Kidney epithelial cell (primary cell): ENCODE results near the gene CACNG4. TPM values are rescaled to one million over a fixed set of nuclear protein-coding genes. Genes with fewer than 3 reads are reported as not detected.
A peak's percentile ranks its signal among the peaks of the same experiment; 100 is the strongest.

Experiments
- DNase-seq: peaks from one replicate; pipeline ENCODE4 v3.0.0-alpha.2; 2010; ENCODE audit warnings: low read depth
- H3K27me3 ChIP-seq: 2 replicates; pipeline ENCODE4 v1.6.0; 2011; ENCODE audit warnings: low read length; ENCODE audit not compliant: control insufficient read depth, insufficient read depth
- H3K36me3 ChIP-seq: 2 replicates; pipeline ENCODE4 v1.5.1; 2011; ENCODE audit warnings: low read length; ENCODE audit not compliant: control insufficient read depth, insufficient read depth
- H3K4me3 ChIP-seq: 2 replicates; pipeline ENCODE4 v1.5.1; 2011; ENCODE audit warnings: low read depth, mild to moderate bottlenecking, control low read depth, low read length
- CTCF ChIP-seq: IDR thresholded peaks from 2 replicates; pipeline ENCODE4 v1.5.1; 2011; ENCODE audit warnings: mild to moderate bottlenecking, moderate library complexity, low read length, control low read depth, inconsistent platforms; ENCODE audit not compliant: insufficient read depth, poor library complexity, severe bottlenecking
- total RNA-seq: library from RNA; depleted of rRNA; stranded (reverse); fragments of >200 nt; gene quantifications from 2 replicates; pipeline ENCODE4 v1.2.3, GENCODE V29; 2015

The CACNG4 gene
- total RNA-seq, 1 donor from 2014 or later, result 0.84 TPM

GRCh38 chr17:66950325-66950724, 14.2 kb upstream of the CACNG4 start:
- Histone ChIP-seq H3K27me3 (peaks cover 13% of the 10 kb centered on the region), H3K4me3 (no peak overlapping the region), H3K36me3 (no peaks in the 10 kb centered on the region)
- no peak for TF ChIP-seq CTCF
- no peak for DNase-seq

DNA sequence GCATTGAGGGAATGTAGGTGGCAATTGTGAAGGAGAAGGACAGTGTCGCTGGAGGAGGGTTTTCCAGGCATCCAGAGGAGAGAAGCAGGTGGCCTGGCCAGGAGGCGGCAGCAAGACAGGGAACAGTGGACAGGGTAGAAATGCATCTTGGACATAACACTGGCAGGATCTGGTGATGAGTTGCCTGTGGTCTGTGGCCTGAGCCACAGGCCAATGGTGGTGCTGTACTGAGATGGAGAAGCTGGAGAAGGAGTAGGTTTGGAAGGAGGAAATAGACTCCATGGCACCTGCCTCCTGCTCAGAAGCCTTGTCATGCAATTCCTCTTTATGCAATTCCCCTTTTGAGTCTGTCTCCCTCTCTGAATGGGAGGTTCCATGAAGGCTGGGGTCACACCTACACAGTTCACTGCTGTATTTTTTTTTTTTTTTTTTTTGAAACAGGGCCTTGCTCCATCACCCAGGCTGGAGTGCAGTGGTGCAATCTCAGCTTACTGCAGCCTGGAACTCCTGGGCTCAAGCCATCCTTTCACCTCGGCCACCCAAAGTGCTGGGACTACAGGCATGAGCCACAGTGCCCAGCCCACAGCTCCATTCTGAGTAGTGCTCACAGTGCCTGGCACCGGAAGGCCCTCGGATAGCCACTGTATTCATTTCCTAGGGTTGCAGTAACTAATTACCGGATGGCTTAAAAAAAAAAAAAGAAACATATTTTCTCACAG, 13.5 kb upstream of the CACNG4 start:
- Histone ChIP-seq H3K4me3 (no peak overlapping the region), H3K27me3 (peaks cover 11% of the 10 kb centered on the region), H3K36me3 (no peaks in the 10 kb centered on the region)
- DNase-seq, result no peak
- TF ChIP-seq CTCF, result no peak

DNA sequence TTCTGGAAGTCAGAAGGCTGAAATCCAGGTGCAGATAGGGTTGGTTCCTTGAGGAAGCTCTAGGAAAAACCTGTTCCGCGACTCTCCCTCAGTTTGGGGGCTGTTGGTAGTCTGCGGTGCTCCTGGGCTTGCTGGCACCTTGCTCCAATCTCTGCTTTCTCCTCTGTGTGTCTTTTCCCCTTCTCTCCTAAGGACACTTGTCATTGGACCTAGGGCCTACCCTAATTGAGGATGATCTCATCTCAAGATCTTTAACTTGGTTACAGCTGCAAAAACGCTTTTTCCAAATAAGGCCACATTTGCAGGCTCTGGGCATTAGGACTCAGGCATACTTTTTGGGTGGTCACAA, 12.9 kb upstream of the CACNG4 start:
- DNase-seq, result no peak
- no peaks in the 10 kb centered on the region for H3K36me3 ChIP-seq
- H3K4me3 ChIP-seq, result no peak overlapping the region
- TF ChIP-seq CTCF, result no peak
- peaks cover 6% of the 10 kb centered on the region for H3K27me3 ChIP-seq

DNA sequence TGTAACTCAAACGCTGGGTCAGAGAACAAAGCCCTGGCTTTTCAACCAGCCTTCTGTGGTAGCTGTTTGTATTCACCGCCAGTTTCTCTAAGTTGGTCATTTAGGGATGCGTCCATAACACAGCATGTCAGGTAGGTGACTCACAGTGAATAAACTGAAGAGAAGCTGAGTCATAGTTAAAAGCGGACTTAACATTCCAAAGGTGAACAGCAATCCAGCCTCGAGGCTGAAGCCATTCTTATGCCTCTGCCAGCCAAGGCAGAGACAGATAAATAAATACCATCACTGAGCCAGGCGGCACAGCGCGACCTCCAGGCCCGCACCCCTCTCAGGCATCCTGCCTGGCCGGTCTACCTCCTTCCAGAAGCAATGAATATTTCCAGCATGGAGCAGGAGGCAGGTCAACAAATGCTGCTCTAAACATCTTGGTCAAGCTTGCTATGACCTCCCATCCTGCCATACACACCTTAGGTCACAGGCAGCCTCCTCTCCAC, 12.4 kb upstream of the CACNG4 start:
- DNase-seq, result peak; percentile 96
- Histone ChIP-seq H3K27me3 (peaks cover 4% of the 10 kb centered on the region), H3K4me3 (no peak overlapping the region), H3K36me3 (no peaks in the 10 kb centered on the region)
- TF ChIP-seq CTCF, result no peak

DNA sequence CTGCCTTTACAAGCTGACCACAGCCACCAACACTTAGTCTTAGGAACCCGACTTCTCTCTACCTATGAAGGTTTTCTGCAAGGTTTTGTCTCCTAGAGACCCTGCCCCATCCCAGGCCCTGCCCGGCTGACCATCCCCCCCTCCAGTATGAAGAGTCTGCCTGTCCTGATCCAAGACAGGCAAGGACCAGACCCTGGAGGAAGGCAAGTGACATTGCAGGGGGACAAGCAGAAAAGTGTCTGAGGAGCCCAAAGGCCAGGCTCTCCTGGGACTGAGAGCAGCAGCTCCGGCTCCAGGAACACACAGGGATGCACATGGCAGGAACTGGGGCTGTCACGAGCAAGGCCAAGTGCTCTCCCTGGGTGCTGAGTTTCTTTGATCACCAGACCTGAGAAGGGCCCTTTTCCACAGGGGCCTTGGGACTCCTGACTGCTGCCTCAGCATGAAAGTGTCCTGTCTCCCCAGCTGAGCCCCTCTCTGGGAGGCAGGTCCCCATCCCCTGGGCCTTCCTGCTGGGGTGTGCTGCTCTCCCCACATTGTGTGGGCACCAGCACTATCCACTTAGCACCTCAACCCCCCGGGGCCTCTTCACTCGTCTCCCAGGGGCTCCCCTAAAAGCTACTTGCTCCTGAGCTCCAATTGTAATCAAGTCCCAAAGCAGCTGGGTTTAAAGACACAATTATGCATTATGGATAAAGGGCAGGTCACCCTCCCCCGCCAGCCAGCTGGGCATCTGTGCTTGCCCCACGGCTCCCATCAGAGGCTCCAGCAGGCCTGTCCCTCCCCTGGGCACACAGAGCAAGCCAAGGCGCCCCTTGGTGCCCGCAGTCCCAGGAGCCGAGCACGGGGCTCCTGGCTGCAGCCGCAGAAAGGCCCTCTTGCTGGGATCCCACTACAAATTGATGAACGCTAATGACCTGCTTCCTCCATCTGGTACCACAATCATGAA, 11.6 kb upstream of the CACNG4 start:
- Histone ChIP-seq H3K36me3 (no peaks in the 10 kb centered on the region), H3K4me3 (no peak overlapping the region), H3K27me3 (peaks cover 4% of the 10 kb centered on the region)
- peak; percentile 4 for TF ChIP-seq CTCF
- no peak for DNase-seq
